ENCODE measurements around the gene ABR.
A peak's percentile ranks its signal among the peaks of the same experiment; 100 is the strongest.

ABR gene

DNA sequence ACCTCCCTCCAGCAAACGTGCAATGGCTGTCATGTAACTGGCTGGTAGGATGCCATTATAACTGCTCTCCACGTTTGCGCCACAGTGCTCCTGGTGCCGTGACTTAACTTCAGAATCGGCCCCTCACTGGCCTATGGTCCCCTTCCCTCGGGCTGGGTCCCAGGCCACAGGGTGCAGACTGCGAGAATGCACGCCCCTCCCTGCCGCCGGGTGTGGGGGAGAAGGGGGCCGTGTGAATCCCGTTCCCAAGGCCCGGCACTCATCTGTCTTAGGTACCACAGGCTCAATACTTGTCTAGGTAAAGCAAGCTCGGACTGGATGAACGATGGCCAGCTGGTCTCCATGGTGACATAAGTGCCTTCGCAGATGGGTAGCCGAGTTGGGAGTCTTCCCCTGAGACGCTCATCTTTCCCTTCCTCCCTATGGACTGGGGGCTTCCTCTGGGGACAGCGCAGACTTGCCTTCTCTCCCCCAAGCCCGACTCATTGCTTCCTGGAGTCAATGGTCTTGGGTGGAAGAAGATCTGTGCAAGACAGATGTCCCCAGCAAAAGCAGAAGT is 145.1 kb downstream of the ABR start:
- Histone ChIP-seq H3K9ac (ENCODE audit: low read length) (no peak overlapping the region), H3K4me3 (ENCODE audit: low read depth in 1 of 2, low read length in 2 of 2) (no peak overlapping the region), H3K9me3 (ENCODE audit: low read length) (no peaks in the 10 kb centered on the region), H3K27me3 (ENCODE audit: control insufficient read depth in 1 of 2, insufficient read depth in 2 of 2, low read length in 2 of 2) (no peaks in the 10 kb centered on the region), H3K4me1 (ENCODE audit: insufficient read depth, low read length) (peaks cover 12% of the 10 kb centered on the region), H3K36me3 (ENCODE audit: insufficient read depth, low read length) (peaks cover 7% of the 10 kb centered on the region), H3K27ac (ENCODE audit: low read depth, low read length) (no peak overlapping the region)

DNA sequence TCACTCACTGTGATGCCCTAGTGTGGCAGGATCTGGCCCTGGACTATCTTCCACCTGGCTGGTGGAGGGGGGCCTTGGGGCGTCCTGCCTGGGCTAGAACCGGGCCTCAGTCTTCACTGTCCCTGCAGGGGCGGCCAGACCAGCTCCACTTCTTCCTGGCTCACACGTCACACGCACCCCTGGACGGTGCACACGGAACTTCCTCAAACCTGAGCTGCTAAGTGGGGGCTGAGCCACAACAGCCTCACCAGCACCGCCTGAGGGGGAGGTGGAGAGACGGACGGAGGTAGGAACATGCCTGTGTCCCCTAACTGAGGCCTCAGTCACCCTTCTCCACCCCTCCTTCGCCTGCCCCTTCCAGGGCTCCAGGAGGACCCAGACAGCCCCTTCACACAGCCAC is 146.3 kb downstream of the ABR start:
- peaks cover 21% of the 10 kb centered on the region for H3K4me1 ChIP-seq (ENCODE audit: insufficient read depth, low read length)
- no peaks in the 10 kb centered on the region for H3K9me3 ChIP-seq (ENCODE audit: low read length)
- H3K36me3 ChIP-seq (ENCODE audit: insufficient read depth, low read length): peaks cover 7% of the 10 kb centered on the region
- no peak overlapping the region for H3K9ac ChIP-seq (ENCODE audit: low read length)
- H3K4me3 ChIP-seq (ENCODE audit: low read depth in 1 of 2, low read length in 2 of 2): no peak overlapping the region
- no peak overlapping the region for H3K27ac ChIP-seq (ENCODE audit: low read depth, low read length)
- no peaks in the 10 kb centered on the region for H3K27me3 ChIP-seq (ENCODE audit: control insufficient read depth in 1 of 2, insufficient read depth in 2 of 2, low read length in 2 of 2)

DNA sequence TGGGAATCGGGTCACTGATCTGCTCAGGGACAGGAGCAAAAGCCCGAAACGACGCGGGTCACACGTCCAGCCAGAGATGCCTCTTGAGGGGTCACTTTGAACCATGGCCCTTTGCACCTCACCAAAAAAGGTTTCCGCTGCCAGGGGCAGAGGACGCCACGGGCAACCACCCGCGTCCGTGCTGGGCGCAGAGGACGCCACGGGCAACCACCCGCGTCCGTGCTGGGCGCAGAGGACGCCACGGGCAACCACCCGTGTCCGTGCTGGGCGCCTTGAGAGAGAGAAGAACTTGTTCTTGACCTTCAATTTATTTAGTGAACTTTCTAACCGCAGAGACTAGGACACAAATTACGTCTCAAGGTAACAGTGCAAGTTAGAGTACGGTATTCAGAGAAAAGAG is 147.4 kb downstream of the ABR start:
- H3K4me3 ChIP-seq (ENCODE audit: low read depth in 1 of 2, low read length in 2 of 2): no peak overlapping the region
- no peak overlapping the region for H3K9ac ChIP-seq (ENCODE audit: low read length)
- peak overlapping the region; percentile 52 for H3K27ac ChIP-seq (ENCODE audit: low read depth, low read length)
- H3K4me1 ChIP-seq (ENCODE audit: insufficient read depth, low read length): peaks cover 25% of the 10 kb centered on the region
- H3K36me3 ChIP-seq (ENCODE audit: insufficient read depth, low read length): peaks cover 7% of the 10 kb centered on the region
- H3K27me3 ChIP-seq (ENCODE audit: control insufficient read depth in 1 of 2, insufficient read depth in 2 of 2, low read length in 2 of 2): no peaks in the 10 kb centered on the region
- no peaks in the 10 kb centered on the region for H3K9me3 ChIP-seq (ENCODE audit: low read length)

DNA sequence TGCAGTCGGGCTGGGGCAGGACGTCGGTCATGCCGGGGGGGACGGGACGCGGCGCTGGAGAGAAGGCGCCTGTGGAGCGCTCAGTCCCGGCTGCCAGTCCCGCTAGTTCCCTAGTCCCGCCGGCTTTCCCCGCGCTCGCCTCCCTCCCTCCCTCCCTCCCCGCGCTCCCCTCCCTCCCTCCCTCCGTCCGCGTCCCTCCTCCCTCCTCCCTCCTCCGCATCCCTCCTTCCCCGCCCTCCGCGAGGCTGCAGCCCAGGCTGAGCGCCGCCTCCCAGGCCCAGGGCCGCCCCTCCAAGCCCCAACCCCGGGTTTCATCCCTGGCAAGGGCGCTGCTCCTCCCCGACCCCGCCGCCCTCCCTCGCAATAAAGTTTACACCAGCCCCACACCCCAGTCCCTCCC is 148.1 kb downstream of the ABR start:
- H3K36me3 ChIP-seq (ENCODE audit: insufficient read depth, low read length): peaks cover 7% of the 10 kb centered on the region
- H3K9ac ChIP-seq (ENCODE audit: low read length): no peak overlapping the region
- H3K27me3 ChIP-seq (ENCODE audit: control insufficient read depth in 1 of 2, insufficient read depth in 2 of 2, low read length in 2 of 2): no peaks in the 10 kb centered on the region
- H3K4me1 ChIP-seq (ENCODE audit: insufficient read depth, low read length): peaks cover 25% of the 10 kb centered on the region
- no peaks in the 10 kb centered on the region for H3K9me3 ChIP-seq (ENCODE audit: low read length)
- peak overlapping the region in 1 of 2 donors; percentile 25 for H3K4me3 ChIP-seq (ENCODE audit: low read depth in 1 of 2, low read length in 2 of 2)
- H3K27ac ChIP-seq (ENCODE audit: low read depth, low read length): peak overlapping the region; percentile 52

DNA sequence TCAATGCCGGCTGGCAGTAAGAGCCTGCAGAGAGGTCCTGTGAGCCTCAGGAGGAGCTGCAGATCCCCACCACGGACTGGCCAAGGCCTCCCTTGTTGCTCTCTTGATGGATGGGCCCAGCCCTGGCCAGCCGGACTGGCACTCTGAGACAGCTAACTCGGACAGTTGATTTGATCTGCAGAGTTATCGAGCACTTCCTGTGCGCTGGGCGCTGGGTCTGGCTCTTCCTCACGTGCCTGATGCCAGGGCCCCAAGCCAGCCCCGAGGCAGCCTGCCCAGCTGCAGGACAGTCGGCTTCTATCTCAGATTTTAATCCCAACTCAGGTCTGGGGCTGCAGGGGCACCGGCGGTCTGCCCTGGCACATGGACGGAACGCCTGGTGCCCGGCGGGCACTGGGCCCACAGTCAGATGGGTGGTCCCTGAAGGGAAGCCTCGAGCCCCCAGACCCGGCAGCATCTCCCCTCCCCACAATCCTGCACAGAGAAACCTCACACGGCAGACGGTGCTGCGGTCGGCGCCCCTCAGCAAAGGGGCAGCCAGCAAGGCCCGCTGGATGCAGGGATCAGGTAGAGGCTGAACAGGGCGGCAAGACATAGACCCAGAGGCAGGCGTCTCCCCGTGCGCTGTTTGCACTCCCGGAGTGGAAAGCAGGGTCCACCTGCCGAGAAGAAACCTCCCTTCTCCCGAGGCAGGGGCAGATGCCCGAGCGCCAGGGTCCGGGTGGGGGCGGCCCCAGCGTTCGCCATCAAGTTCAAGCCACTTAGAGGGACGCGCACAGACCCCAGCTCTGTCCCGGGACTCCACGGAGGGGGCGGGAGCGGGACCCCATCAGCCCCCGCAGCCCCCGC is 148.9 kb downstream of the ABR start:
- peaks cover 27% of the 10 kb centered on the region for H3K4me1 ChIP-seq (ENCODE audit: insufficient read depth, low read length)
- peak overlapping the region; percentile 57 for H3K27ac ChIP-seq (ENCODE audit: low read depth, low read length)
- H3K9ac ChIP-seq (ENCODE audit: low read length): peak overlapping the region; percentile 40

DNA sequence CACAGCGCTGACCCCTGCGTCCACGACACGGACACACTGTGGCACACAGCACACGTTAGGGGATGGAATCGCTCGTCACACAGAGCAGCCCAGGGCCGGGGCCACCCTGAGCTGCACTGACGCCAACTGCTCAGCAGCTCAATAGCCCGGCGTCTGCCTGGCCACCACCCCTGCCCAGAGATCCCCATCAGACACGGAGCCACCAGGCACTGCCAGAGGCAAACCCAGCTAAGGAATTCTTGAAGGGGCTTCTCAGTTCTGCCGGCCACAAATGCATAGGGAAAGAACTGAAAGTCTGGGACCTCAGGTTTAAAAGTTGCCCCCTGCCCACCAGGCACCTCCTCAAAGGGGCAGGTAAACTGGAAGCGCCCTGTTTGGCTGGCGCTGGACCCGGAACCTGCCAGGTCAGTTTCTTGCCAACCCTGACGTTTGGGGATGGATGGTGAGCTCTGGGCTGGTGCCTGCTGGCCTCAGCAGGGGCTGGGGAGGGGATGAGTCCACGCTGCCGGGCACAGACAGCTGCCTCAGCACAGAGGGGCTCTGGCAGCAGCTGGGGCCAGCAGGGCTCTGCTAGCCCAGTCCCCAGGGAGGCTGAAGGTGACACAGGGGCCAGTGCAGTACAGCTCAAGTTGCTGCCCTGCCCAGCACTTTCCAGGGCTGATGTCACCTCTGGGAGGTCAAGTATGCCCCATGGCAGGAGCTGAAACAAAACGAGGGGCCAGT is 149.7 kb downstream of the ABR start:
- H3K27ac ChIP-seq (ENCODE audit: low read depth, low read length): peak overlapping the region; percentile 66
- H3K4me1 ChIP-seq (ENCODE audit: insufficient read depth, low read length): peaks cover 28% of the 10 kb centered on the region
- H3K4me3 ChIP-seq (ENCODE audit: low read depth in 1 of 2, low read length in 2 of 2): peak overlapping the region; percentile 25 to 48
- peaks cover 12% of the 10 kb centered on the region for H3K36me3 ChIP-seq (ENCODE audit: insufficient read depth, low read length)
- peak overlapping the region; percentile 40 for H3K9ac ChIP-seq (ENCODE audit: low read length)
- H3K27me3 ChIP-seq (ENCODE audit: control insufficient read depth in 1 of 2, insufficient read depth in 2 of 2, low read length in 2 of 2): no peaks in the 10 kb centered on the region
- H3K9me3 ChIP-seq (ENCODE audit: low read length): no peaks in the 10 kb centered on the region

More for the DNA sequence above, 148.9 kb downstream of the ABR start:
- H3K27me3 ChIP-seq (ENCODE audit: control insufficient read depth in 1 of 2, insufficient read depth in 2 of 2, low read length in 2 of 2): no peaks in the 10 kb centered on the region
- H3K9me3 ChIP-seq (ENCODE audit: low read length): no peaks in the 10 kb centered on the region
- peaks cover 10% of the 10 kb centered on the region for H3K36me3 ChIP-seq (ENCODE audit: insufficient read depth, low read length)
- peak overlapping the region; percentile 25 to 48 for H3K4me3 ChIP-seq (ENCODE audit: low read depth in 1 of 2, low read length in 2 of 2)

DNA sequence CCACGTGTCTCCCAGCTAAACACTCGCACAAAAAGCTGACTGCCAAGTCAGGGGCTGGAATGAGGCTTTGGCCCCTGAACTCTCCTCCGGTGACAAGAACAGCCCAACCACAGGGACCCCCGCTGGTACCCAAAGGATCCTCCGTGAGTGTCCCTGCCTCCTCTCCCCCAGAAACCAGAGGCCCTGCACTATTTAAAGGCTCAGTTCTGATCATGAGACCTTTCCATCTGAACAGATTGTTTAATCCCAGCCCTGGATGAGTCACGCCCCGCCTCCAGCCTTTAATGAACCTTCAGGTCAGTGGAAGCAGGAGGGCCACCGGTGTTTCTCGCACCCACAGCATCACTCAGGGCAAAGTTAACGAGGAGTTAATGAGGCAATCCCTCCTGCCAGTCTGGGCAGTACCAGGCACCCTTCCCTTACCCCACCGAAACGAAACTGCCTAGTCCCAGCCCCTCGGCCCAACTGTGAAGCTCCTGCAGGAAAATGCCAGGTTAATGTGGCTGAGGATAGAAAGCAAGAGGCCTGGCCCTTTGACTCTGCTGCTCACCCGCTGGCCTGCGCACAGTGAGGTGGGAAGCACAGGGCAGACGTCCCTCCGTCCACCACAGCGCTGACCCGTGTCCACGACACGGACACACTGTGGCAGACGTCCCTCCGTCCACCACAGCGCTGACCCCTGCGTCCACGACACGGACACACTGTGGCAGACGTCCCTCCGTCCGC is 150.4 kb downstream of the ABR start:
- Histone ChIP-seq H3K9me3 (ENCODE audit: low read length) (no peaks in the 10 kb centered on the region), H3K27ac (ENCODE audit: low read depth, low read length) (peak overlapping the region; percentile 66), H3K27me3 (ENCODE audit: control insufficient read depth in 1 of 2, insufficient read depth in 2 of 2, low read length in 2 of 2) (no peaks in the 10 kb centered on the region), H3K4me3 (ENCODE audit: low read depth in 1 of 2, low read length in 2 of 2) (peak overlapping the region in 1 of 2 donors; percentile 48), H3K4me1 (ENCODE audit: insufficient read depth, low read length) (peaks cover 28% of the 10 kb centered on the region), H3K36me3 (ENCODE audit: insufficient read depth, low read length) (peaks cover 12% of the 10 kb centered on the region), H3K9ac (ENCODE audit: low read length) (peak overlapping the region; percentile 33)

DNA sequence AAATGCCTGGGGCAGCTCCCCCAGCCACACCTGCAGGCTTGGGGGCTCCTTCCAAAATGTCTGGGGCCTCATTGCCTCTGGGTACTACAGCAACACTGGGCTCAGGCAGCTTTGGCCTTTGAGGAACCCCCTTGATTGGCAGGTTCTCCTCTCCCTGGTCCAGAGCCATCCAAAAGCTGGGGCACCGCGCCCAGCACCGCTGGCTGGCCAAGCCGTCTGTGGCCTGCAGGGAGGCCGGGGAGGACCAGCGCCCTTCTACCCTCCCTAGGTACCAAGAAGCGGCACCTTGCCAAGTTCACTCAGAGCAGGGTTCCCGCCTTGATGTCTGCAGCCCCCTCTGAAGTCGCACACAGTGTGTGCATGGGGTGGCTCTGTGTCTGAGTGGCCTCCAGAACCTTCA is 152.7 kb downstream of the ABR start:
- Histone ChIP-seq H3K27ac (ENCODE audit: low read depth, low read length) (no peak overlapping the region), H3K36me3 (ENCODE audit: insufficient read depth, low read length) (peaks cover 5% of the 10 kb centered on the region)

DNA sequence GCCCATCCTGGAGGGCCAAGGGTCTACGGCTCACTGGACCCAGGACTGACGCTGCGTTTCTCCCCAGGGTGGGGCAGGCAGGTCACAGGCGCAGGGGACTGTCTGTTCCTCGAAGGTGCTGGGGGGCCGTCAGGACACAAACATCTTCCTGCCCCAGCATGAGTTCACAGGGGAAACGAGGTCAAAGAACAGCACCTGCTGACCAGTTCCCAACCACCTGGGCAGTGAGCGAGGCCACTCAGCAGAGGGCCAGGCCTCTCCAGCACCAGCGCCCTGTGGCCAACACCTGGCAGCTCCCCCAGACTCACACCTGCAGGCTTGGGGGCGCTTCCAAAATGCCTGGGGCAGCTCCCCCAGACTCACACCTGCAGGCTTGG is 153.2 kb downstream of the ABR start:
- Histone ChIP-seq H3K9ac (ENCODE audit: low read length) (no peak overlapping the region), H3K27ac (ENCODE audit: low read depth, low read length) (no peak overlapping the region), H3K36me3 (ENCODE audit: insufficient read depth, low read length) (peaks cover 5% of the 10 kb centered on the region), H3K4me1 (ENCODE audit: insufficient read depth, low read length) (peaks cover 28% of the 10 kb centered on the region), H3K9me3 (ENCODE audit: low read length) (no peaks in the 10 kb centered on the region), H3K4me3 (ENCODE audit: low read depth in 1 of 2, low read length in 2 of 2) (no peak overlapping the region), H3K27me3 (ENCODE audit: control insufficient read depth in 1 of 2, insufficient read depth in 2 of 2, low read length in 2 of 2) (no peaks in the 10 kb centered on the region)

More for the DNA sequence above, 152.7 kb downstream of the ABR start:
- Histone ChIP-seq H3K9me3 (ENCODE audit: low read length) (no peaks in the 10 kb centered on the region), H3K4me1 (ENCODE audit: insufficient read depth, low read length) (peaks cover 28% of the 10 kb centered on the region), H3K4me3 (ENCODE audit: low read depth in 1 of 2, low read length in 2 of 2) (no peak overlapping the region), H3K9ac (ENCODE audit: low read length) (no peak overlapping the region), H3K27me3 (ENCODE audit: control insufficient read depth in 1 of 2, insufficient read depth in 2 of 2, low read length in 2 of 2) (no peaks in the 10 kb centered on the region)

DNA sequence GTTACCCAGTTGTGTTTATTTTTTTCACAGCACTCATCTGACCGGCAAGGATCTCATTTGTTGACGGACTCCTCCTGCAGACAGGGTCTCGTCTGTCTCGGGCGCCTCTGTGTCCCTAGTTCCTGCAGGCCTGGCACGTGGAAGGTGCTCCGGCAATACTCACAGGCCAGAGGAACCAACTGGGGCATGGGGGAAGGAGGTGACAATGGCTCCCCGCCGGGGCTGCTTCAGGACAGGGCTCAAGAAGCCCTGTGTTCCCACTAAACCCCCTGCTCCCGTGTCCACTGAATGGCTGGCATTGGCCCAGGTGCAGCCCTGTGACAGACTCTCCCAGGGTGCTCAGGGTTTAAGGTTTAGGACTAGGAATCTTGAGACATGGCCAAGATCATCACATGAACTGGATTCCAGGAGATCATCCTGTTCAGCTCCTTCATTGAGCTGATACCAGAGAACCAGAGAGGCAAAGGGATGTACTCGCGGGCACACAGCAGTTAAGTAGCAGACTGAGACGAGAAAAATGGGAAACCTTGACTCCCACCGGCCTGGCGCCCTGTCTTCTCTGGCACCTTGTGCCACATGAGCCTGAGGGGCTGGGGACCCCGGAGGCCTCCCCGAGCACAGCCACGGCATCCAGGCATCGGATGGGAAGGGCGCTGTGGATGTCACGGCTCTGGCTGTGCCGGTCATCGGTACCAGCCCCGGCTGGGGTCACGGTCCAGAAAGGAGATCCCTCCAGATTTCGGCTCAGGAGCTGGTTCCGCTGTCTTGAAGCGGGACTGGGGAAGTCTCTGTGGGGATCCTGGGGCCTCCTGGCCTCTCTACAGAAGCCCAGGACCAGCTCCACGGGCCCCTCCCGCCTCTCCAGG is 153.8 kb downstream of the ABR start:
- Histone ChIP-seq H3K9ac (ENCODE audit: low read length) (no peak overlapping the region), H3K27me3 (ENCODE audit: control insufficient read depth in 1 of 2, insufficient read depth in 2 of 2, low read length in 2 of 2) (no peaks in the 10 kb centered on the region), H3K4me3 (ENCODE audit: low read depth in 1 of 2, low read length in 2 of 2) (no peak overlapping the region), H3K27ac (ENCODE audit: low read depth, low read length) (no peak overlapping the region), H3K4me1 (ENCODE audit: insufficient read depth, low read length) (peaks cover 28% of the 10 kb centered on the region), H3K9me3 (ENCODE audit: low read length) (no peaks in the 10 kb centered on the region), H3K36me3 (ENCODE audit: insufficient read depth, low read length) (peaks cover 5% of the 10 kb centered on the region)

All from muscle layer of colon (tissue), 2 donors.